C4-2B (cell line): ENCODE data around the gene BTRC.

ENCODE experiments used
- CTCF ChIP-seq: fragments of 450-650 bp; conservative IDR thresholded peaks from 2 replicates; pipeline ENCODE4 v1.5.1; 2017; ENCODE audit warnings: mild to moderate bottlenecking
- ZFX ChIP-seq: fragments of 450-650 bp; IDR thresholded peaks from 2 replicates; pipeline ENCODE4 v1.6.1; 2017

DNA sequence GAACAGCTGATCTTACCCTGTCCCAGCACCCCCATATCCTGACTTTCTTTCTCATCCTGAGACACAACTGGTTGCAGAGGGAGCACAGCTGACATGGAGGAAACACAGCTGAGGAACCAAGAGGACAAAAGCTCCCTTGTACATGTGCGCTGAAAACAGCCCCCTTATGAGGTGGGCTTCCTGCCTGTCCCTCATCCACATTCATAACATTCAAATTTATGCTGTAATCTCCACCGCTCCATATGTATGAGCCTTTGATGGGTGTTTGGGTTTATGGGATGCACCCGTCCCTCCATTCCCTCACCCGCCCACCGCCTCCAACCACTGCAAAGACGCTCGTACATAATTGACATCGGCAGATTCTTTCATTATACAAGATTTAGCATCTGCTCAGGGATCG, 49.6 kb upstream of the BTRC start:
- TF ChIP-seq CTCF = no peak
- no peak for TF ChIP-seq ZFX
